Parathyroid adenoma (tissue), 2 donors: Measurements from ENCODE around the gene SIPA1L3.

Experiments used
- H2AFZ ChIP-seq: fragments of 300-600 bp; sonication (generic); one replicate; pipeline ENCODE4 v1.7.0; 2017; ENCODE audit warnings: antibody characterized with exemption, mild to moderate bottlenecking
- H3K27ac ChIP-seq: fragments of 300-600 bp; sonication (generic); one replicate; pipeline ENCODE4 v1.7.0; 2017
- H3K27me3 ChIP-seq: fragments of 300-600 bp; sonication (generic); one replicate; pipeline ENCODE4 v1.7.0; 2017; ENCODE audit warnings: low read length; ENCODE audit not compliant: control insufficient read depth, insufficient read depth
- H3K36me3 ChIP-seq: fragments of 300-600 bp; sonication (generic); one replicate; pipeline ENCODE4 v1.7.0; 2017; ENCODE audit warnings: low read length; ENCODE audit not compliant: control insufficient read depth, insufficient read depth
- H3K4me1 ChIP-seq: fragments of 300-600 bp; sonication (generic); one replicate; pipeline ENCODE4 v1.7.0; 2017; ENCODE audit warnings: control low read depth
- H3K4me2 ChIP-seq: fragments of 300-600 bp; sonication (generic); one replicate; pipeline ENCODE4 v1.7.0; 2017; ENCODE audit warnings: low read length
- H3K4me3 ChIP-seq: fragments of 300-600 bp; sonication (generic); one replicate; pipeline ENCODE4 v1.7.0; 2017; ENCODE audit warnings: low read depth, low read length
- H3K79me2 ChIP-seq: fragments of 300-600 bp; sonication (generic); one replicate; pipeline ENCODE4 v1.7.0; 2017; ENCODE audit warnings: control low read depth
- H3K9ac ChIP-seq: fragments of 300-600 bp; sonication (generic); one replicate; pipeline ENCODE4 v1.7.0; 2017; ENCODE audit warnings: mild to moderate bottlenecking
- H3K9me3 ChIP-seq: fragments of 300-600 bp; sonication (generic); one replicate; pipeline ENCODE4 v1.7.0; 2017; ENCODE audit warnings: low read length; ENCODE audit not compliant: control insufficient read depth
- TF ChIP-seq, protein P1 (sequence below): fragments of 300-600 bp; sonication (generic); IDR thresholded peaks from one replicate; pipeline ENCODE4 v1.7.0; 2017; ENCODE audit warnings: antibody characterized with exemption, mild to moderate bottlenecking
- donor health status: primary hyperparathyroidism.

SIPA1L3 gene

DNA sequence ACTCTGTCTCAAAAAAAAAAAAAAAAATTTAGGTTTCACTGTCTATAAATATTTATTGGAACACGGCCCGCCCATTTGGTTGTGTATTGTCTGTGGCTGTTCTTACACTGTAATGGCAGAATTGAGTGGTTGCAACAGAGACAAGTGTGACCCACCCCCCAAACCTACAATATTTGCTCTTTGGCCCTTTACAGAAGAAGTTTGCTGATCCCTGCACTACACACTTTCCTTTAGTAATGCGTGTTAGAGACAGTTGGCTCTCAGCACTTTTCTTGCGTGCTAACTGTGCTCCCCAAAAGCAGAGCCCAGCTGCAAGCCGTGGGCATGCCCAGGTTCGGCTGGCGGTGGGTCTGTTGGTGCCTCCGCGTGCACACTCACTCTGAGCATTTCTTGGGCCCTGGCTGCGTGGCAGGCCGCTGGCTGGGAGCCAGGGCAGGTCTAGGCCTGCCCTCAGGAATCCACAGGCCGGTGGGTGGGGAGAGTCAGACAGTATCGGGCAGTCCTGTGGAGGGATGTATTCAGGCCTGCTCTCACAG, 72.6 kb downstream of the SIPA1L3 start:
- Histone ChIP-seq H2AFZ (no peak overlapping the region), H3K4me2 (no peak overlapping the region), H3K4me1 (peaks cover 11% of the 10 kb centered on the region), H3K4me3 (no peak overlapping the region), H3K27me3 (no peaks in the 10 kb centered on the region), H3K9ac (no peak overlapping the region), H3K36me3 (no peaks in the 10 kb centered on the region), H3K79me2 (peaks cover 2% of the 10 kb centered on the region), H3K27ac (no peak overlapping the region), H3K9me3 (no peaks in the 10 kb centered on the region)
- TF ChIP-seq, protein P1, sequence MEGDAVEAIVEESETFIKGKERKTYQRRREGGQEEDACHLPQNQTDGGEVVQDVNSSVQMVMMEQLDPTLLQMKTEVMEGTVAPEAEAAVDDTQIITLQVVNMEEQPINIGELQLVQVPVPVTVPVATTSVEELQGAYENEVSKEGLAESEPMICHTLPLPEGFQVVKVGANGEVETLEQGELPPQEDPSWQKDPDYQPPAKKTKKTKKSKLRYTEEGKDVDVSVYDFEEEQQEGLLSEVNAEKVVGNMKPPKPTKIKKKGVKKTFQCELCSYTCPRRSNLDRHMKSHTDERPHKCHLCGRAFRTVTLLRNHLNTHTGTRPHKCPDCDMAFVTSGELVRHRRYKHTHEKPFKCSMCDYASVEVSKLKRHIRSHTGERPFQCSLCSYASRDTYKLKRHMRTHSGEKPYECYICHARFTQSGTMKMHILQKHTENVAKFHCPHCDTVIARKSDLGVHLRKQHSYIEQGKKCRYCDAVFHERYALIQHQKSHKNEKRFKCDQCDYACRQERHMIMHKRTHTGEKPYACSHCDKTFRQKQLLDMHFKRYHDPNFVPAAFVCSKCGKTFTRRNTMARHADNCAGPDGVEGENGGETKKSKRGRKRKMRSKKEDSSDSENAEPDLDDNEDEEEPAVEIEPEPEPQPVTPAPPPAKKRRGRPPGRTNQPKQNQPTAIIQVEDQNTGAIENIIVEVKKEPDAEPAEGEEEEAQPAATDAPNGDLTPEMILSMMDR: no peak

DNA sequence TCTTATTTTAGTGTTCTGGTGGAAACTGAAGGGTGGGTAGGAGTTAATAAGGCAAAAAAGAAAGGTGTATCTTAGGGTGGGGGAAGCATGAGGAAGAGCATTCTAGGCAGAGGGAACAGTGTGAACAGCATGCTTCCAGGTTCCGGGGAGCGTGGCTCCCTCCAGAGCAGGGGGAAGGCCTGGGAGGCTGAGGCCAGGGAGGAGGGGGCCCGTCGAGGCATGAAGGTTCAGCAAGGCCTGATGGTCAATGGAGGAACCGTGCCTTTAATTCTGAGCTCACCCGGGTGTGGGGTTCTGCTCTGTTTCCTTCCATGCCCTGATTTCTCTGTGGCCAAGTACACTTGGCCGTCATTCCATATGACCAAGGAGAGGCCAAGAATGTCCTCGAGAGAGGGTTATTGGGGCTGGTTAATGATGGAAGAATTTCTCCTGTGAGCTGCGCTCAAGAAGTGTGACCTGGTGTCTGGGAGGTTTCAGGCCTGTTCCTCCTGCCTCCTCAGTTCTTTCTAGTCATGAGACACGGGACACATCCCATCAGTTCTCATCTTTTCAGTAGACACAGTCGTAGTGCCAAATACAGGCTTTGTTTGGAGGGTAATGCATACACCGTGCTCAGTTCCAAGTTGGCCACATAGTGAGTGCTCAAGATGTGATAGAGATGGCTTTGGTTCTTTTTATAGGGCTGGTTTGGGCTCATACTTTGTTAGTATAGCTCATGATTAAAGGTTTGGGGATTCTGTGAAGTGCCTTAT, 73.6 kb downstream of the SIPA1L3 start:
- no peak overlapping the region for H3K4me3 ChIP-seq
- no peaks in the 10 kb centered on the region for H3K36me3 ChIP-seq
- peaks cover 2% of the 10 kb centered on the region for H3K79me2 ChIP-seq
- no peaks in the 10 kb centered on the region for H3K27me3 ChIP-seq
- H3K4me1 ChIP-seq: peaks cover 11% of the 10 kb centered on the region
- H3K27ac ChIP-seq: no peak overlapping the region
- TF ChIP-seq, protein P1: no peak
- no peaks in the 10 kb centered on the region for H3K9me3 ChIP-seq
- no peak overlapping the region for H3K9ac ChIP-seq
- no peak overlapping the region for H2AFZ ChIP-seq
- H3K4me2 ChIP-seq: no peak overlapping the region

DNA sequence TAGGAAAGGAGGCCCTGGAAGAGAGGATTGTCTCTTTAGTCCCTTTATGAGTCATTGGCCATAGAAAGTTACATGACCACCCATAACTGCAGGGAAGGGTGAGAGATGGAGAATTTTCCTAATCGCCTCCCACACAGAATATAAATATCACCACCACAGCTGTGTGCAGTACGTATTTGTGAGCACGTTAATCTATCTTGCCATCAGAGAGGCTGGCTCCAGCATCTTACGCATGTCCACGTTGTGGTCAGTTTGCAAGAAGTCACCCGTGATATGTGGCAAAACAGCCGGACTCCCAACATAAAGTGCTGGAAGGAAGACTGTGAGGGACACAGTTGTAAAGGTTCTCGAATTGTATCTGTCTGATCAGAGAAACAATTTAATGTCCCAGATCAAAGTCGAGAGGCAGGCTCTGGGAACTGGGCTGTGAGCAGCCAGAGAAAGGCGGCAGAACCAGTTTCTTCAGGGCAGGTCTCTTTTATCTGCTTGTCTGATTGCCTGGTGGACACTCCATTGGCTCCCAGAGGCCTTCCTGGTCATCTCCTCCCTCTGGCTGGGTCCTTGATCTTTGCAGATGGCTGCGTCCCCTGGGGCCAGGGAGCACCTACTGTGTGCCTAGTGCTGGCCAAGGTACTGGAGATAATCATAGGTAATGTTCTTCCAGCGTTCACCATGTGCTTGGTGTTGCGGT, 74.9 kb downstream of the SIPA1L3 start:
- no peak overlapping the region for H3K27ac ChIP-seq
- no peaks in the 10 kb centered on the region for H3K36me3 ChIP-seq
- peaks cover 11% of the 10 kb centered on the region for H3K4me1 ChIP-seq
- H3K4me3 ChIP-seq: no peak overlapping the region
- H3K4me2 ChIP-seq: peak overlapping the region; percentile 14
- TF ChIP-seq, protein P1: no peak
- H3K27me3 ChIP-seq: no peaks in the 10 kb centered on the region
- peaks cover 4% of the 10 kb centered on the region for H3K79me2 ChIP-seq
- no peaks in the 10 kb centered on the region for H3K9me3 ChIP-seq
- H3K9ac ChIP-seq: no peak overlapping the region
- no peak overlapping the region for H2AFZ ChIP-seq

DNA sequence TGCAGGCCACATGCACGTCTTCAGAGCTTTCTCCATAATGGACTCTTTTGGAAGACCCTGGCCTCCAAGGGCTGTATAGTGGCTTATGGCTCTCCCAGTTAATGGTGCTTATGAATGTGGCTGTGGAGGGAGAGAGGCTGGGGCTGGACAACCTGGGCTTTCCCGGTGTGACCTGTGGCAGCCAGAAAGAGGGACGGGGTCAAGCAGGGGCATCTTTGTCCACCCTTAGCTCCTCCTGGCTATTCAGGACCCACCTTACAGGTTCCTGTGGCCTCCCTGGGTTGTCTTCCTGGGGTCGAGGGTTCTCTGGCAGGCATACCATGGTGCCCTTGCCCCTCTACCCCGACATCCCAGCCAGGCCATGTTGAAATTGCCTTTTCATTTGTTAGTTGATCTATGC, 75.6 kb downstream of the SIPA1L3 start:
- peaks cover 4% of the 10 kb centered on the region for H3K79me2 ChIP-seq
- H3K4me2 ChIP-seq: no peak overlapping the region
- H3K4me1 ChIP-seq: peaks cover 11% of the 10 kb centered on the region
- H3K9me3 ChIP-seq: no peaks in the 10 kb centered on the region
- no peak overlapping the region for H2AFZ ChIP-seq
- H3K4me3 ChIP-seq: no peak overlapping the region
- TF ChIP-seq, protein P1: no peak
- H3K27ac ChIP-seq: no peak overlapping the region
- H3K27me3 ChIP-seq: no peaks in the 10 kb centered on the region
- H3K9ac ChIP-seq: no peak overlapping the region
- H3K36me3 ChIP-seq: no peaks in the 10 kb centered on the region
